GF-D8 (cell line): ENCODE measurements around the gene RAB11FIP5.

Source experiments
- DNase-seq: peaks from one replicate; lab custom pipeline; 2025; lab: John Stamatoyannopoulos, UW

RAB11FIP5 gene

DNA sequence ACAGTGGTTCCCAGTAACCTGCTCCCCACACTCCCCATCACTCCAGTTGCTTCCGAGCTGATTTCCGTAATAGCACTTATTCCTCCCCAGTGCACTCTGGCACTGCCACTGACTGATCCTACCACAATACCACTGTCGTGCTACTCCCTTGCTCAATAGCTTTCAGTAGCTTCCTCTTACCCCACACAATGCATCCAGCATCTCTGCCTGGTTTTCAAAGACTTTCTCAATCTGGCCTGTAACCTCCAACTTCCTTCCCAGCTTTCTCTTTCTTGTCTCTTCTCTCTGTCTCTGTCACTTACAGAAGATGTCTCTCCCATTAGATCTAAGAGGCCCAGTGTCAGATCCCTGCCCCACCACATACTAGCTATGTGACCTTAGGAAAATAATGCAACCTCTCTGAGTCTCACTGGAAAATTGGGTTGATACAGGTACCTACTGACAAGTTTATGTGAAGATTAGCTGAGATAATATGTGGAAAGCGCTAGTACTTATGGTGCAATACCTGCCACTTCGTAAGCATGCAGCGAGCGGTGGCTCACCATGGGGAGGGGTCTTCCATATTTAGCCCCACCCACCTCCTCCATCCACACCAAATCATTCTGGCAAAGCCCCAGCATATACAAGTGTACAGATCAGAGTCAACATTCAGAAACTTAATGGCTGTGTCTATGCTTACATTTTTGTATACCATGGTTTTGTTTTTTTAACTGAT, 77.9 kb downstream of the RAB11FIP5 start:
- DNase-seq: peak; percentile 96

DNA sequence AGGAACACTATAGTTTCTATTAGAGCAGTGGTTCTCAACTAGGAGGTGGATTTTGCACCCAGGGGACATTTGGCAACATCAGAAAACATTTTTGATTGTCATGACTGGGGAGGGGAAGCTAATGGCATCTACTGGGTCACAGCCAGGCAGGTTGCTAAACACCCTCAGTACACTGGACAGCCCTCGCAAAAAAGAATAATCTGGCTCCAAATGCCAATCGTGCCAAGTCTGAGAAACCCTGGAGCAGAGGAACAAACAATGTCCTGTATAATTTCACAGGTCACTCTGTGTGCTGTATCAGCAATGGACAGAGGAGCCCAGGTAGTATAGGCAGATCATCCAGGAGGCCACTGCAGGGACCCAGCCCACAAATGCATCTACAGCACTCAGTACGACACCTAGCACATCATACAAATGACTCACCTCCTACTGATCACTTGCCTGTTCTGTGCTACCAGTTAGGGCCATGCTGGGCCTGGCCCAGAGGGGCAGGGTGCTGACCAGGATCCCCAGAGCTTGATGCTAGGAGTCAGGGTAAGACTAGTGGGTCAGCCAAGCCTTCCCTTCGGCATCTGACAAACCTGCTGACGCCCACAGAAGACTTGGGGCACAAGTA, 78.9 kb downstream of the RAB11FIP5 start:
- peak; percentile 12 for DNase-seq

DNA sequence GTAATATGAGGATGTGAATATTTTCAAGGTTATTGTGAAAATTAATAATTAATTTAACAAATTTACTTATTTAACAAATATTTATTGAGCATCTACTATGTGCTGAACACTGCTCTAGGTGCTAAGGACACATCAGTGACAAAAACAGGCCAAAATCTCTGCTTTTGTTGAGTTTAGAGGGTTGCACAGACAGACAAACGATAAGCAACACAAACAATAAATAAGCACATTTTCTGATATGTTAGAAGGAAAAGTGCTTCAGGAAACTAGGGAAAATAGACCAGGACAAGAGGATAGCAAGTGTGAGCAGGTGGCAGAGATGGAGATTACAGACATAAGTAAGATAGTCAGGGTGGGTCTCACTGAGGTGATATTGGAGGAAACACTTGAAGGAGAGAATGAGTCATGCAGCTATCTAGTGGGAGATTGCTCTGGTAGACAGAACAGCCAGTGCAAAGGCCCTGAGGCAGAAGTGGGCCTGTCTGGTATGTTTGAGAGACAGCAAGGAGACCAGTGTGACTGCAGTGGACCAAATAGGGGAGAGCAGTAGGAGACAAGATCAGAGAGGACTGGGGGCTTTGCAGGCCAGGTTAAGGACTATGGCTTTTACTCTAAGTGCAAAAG, 79.5 kb downstream of the RAB11FIP5 start:
- DNase-seq: no peak

DNA sequence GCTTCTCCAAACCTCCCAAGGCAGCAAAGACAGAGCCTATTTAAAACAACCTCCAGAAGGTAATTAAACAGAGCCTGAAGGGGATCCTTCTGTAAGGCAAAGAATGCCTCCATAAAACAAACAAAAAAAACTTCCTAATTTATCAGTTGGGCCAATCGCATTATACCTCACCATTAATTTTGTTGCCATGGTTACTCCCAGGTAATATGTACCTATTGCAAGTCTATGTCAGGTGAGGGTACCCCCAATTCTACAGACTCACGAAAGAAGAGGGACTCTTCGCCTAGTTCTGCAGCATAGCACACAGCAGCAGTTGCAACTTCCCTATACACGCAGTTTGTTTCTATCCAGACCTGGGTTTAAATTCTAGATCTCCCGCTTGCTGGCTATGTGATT, 80.0 kb downstream of the RAB11FIP5 start:
- no peak for DNase-seq

DNA sequence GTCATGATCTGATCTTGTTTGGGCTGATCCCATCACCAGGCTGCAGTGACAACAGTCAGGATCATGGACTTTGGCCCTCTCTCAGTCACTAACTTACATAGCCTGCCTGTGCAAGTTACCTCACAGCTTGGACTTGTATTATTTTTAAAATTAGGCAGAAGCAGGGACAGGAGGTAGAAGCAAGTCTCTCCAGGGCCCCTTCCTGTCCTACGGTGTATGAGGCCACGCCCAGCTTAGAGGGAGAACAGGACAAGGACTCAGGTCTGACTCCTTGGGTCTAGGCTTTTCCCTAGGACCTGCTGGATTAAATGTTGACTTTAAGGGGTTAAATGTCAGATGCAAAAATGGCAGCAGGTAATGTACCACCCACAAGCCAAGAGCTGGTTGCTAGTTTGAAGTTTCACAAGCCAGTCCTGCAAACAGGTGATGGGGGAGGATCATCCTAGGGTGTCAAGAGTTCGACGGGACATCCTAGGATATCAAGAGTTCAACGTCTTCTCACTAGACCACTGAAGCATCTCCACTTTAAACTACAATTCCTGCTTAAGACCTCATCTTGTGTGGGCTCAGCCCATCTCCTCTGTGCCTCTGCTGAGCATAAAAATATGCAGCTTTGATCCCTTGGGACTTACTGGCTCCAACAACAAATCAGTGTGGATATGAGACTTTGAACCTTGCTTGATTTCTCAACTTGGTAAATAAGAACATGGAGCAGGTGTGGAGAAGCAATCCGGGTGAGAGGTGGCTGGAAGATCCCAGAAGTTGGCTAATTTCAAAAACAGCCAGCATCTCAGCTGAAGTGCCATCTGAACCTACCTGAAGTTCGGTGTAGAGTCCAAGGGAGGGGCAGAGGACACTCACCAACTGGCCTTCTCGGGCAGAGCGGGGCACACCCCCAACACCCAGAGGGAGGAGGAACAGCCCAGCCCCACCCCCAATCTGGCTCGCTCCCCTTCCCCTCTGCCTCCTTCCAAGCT, 80.7 kb downstream of the RAB11FIP5 start:
- DNase-seq: no peak

DNA sequence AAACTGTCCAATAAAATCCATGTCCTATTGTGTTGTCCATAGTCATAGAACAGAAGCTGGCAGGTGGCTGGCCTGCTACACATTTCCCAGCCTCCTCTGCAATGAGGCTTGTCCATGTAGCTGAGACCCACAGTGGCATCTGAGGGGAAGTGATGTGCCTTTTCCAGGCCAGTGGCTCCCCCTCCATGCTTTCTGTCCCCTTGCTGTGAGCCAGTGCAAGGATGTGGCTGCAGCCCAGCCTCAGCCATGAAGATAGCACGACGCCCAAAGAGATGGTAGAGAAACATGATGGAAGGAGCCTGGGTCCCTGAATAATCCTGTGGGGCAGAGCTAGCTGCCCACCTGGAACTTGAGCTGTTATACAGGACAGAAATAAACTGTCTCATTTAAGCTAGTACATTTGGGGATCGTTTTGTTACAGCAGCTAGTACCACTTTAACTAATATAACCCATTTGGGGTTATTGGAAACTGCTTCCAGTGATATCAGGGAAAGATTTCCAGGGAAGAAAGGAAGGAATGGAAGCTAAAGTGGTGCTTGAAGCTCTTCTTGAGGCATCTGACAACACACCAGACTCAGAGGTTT, 81.6 kb downstream of the RAB11FIP5 start:
- DNase-seq: no peak

DNA sequence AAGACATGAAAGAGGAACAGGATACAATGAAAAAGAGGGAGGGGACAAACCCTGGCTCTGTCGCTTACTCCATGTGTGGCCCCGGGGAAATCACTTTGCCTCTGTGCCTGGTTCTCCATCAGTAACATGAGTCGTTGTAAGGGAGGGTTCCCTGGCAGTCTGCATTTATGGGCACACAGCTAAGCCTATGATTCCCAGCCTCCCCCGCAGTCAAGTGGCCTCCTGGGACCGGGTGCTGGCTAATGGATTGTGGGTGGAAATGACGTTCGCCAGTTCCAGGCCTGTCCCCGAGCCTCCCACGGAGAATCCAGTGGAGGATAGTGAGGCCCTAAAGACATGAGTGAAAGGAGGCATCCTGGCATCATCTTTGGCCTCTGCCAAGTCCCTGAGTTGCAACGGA, 83.9 kb downstream of the RAB11FIP5 start:
- no peak for DNase-seq

DNA sequence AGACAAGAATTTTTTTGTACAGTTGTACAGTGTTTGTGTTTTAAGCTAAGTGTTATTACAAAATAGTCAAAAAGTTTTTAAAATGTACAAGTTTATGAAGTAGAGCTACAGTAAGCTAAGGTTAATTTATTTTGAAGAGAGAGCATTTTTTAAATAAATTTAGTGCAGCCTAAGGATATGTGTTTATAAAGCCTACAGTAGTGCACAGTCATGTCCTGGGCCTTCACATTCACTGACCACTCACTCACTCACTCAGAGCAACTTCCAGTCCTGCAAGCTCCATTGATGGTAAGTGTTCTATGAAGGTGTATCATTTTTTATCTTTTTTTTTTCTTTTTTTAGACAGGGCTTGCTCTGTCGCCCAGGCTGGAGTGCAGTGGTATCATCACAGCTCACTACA, 85.4 kb downstream of the RAB11FIP5 start:
- no peak for DNase-seq

DNA sequence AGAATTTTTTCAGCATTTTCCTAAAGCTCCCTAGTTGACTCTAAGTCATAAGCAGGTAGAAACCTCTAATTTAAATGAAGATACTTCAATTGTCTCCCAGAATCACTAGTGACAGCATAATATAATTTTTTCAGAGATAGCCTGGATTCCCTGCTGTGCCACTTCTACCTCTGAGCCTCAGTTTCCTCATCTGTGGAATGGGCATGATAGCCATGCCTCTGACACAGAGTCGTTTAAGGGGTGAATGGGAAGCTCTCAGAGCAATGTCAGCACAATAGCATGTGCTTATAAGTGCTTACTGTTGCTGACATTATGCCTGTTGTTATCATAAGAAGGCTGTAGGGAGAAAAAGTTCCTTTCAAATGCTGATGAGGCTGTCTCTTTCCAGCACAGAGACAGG, 89.3 kb downstream of the RAB11FIP5 start:
- no peak for DNase-seq
